ENCODE measurements around the gene NR6A1.

Gene NR6A1

DNA sequence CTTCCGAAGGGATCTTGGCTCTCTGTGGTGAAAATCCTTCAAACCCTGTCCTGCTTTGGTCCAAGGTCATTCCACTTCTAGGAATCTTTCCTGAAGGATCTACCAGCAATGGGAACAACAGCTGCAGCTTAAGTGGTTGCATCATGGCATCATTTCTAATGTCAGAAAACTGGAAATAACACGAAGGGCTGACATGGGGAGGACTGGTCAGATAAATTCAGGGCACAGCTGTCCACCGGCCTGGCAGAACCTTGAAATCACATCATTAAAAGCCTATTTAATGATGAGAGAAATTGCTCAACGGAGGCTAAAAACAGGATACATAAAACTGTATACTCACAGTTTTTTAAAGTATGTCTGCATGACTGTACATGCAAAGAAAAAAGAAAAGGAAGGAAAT, 34.1 kb upstream of the NR6A1 start:
- H3K36me3 ChIP-seq (ENCODE audit: control insufficient read depth, insufficient read depth, low read length) = no peaks in the 10 kb centered on the region

DNA sequence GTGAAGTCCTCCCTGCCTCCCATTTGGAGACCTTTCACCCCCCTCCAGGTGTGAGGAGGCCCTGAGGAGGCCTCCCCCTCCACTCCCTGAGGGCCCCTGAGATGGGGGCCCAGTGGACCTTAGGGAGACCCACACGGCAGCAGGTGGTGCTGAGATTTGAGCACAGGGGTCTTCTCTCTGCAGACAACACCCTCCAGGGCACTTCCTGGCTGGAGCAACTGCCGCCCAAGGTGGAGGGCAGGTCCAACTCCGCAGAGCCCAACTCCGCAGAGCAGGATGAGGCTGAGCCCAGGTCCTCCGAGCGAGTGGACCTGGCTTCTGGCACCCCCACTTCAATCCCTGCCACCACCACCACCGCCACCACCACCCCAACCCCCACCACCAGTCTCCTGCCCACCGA, 32.8 kb upstream of the NR6A1 start:
- no peaks in the 10 kb centered on the region for H3K36me3 ChIP-seq (ENCODE audit: control insufficient read depth, insufficient read depth, low read length)
- no peak overlapping the region for H3K9ac ChIP-seq (ENCODE audit: low read length)
- no peaks in the 10 kb centered on the region for H3K9me3 ChIP-seq (ENCODE audit: control insufficient read depth, low read length)
- no peaks in the 10 kb centered on the region for H3K4me1 ChIP-seq (ENCODE audit: control insufficient read depth, insufficient read depth, low read length)
- no peak overlapping the region for H3K4me3 ChIP-seq (ENCODE audit: low read length)
- no peaks in the 10 kb centered on the region for H3K27me3 ChIP-seq (ENCODE audit: control insufficient read depth, insufficient read depth, low read length)

More for the DNA sequence above, 34.1 kb upstream of the NR6A1 start:
- H3K9me3 ChIP-seq (ENCODE audit: control insufficient read depth, low read length) = no peaks in the 10 kb centered on the region
- H3K4me1 ChIP-seq (ENCODE audit: control insufficient read depth, insufficient read depth, low read length) = no peaks in the 10 kb centered on the region
- H3K4me3 ChIP-seq (ENCODE audit: low read length) = no peak overlapping the region
- H3K27me3 ChIP-seq (ENCODE audit: control insufficient read depth, insufficient read depth, low read length) = no peaks in the 10 kb centered on the region
- H3K9ac ChIP-seq (ENCODE audit: low read length) = no peak overlapping the region

DNA sequence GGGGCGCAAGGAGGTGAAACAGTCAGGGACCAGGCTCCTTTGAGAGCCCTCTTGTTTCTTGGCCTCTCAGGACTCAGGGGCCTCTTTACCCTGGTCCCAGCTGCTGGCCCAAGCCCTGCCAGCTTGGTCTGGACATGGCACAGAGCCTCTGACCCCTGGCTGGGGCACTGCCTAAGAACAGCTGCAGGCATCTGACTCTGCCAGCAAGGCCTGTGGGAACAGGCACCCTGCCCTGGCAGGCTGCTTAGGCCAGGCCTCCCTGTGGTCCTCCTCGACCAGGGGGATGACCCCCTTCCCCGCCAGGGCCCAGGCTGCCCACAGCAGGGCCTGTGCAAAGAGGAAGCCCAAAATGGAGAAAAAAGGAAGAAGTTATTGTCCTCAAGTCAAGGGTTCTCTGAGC, 31.3 kb upstream of the NR6A1 start:
- Histone ChIP-seq H3K4me1 (ENCODE audit: control insufficient read depth, insufficient read depth, low read length) (no peaks in the 10 kb centered on the region), H3K4me3 (ENCODE audit: low read length) (no peak overlapping the region)

DNA sequence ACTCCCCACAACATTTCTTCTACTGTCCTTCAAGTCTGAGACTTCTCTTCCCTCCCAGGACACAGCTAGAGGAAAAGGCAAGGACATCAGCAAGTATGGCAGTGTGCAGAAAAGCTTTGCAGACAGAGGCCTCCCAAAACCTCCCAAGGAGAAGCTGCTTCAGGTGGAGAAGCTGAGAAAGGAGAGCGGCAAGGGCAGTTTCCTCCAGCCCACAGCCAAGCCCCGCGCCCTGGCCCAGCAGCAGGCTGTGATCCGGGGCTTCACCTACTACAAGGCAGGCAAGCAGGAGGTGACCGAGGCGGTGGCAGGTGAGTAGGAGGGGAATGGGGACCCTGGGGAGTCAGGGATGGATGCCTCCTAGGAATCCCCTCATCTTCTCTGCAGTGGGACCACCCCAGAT, 30.2 kb upstream of the NR6A1 start:
- no peaks in the 10 kb centered on the region for H3K4me1 ChIP-seq (ENCODE audit: control insufficient read depth, insufficient read depth, low read length)
- H3K9ac ChIP-seq (ENCODE audit: low read length) = no peak overlapping the region
- peaks cover 5% of the 10 kb centered on the region for H3K27me3 ChIP-seq (ENCODE audit: control insufficient read depth, insufficient read depth, low read length)
- no peaks in the 10 kb centered on the region for H3K36me3 ChIP-seq (ENCODE audit: control insufficient read depth, insufficient read depth, low read length)
- no peak overlapping the region for H3K4me3 ChIP-seq (ENCODE audit: low read length)
- no peaks in the 10 kb centered on the region for H3K9me3 ChIP-seq (ENCODE audit: control insufficient read depth, low read length)

More for the DNA sequence above, 31.3 kb upstream of the NR6A1 start:
- Histone ChIP-seq H3K9me3 (ENCODE audit: control insufficient read depth, low read length) (no peaks in the 10 kb centered on the region), H3K9ac (ENCODE audit: low read length) (no peak overlapping the region), H3K27me3 (ENCODE audit: control insufficient read depth, insufficient read depth, low read length) (no peaks in the 10 kb centered on the region), H3K36me3 (ENCODE audit: control insufficient read depth, insufficient read depth, low read length) (no peaks in the 10 kb centered on the region)

DNA sequence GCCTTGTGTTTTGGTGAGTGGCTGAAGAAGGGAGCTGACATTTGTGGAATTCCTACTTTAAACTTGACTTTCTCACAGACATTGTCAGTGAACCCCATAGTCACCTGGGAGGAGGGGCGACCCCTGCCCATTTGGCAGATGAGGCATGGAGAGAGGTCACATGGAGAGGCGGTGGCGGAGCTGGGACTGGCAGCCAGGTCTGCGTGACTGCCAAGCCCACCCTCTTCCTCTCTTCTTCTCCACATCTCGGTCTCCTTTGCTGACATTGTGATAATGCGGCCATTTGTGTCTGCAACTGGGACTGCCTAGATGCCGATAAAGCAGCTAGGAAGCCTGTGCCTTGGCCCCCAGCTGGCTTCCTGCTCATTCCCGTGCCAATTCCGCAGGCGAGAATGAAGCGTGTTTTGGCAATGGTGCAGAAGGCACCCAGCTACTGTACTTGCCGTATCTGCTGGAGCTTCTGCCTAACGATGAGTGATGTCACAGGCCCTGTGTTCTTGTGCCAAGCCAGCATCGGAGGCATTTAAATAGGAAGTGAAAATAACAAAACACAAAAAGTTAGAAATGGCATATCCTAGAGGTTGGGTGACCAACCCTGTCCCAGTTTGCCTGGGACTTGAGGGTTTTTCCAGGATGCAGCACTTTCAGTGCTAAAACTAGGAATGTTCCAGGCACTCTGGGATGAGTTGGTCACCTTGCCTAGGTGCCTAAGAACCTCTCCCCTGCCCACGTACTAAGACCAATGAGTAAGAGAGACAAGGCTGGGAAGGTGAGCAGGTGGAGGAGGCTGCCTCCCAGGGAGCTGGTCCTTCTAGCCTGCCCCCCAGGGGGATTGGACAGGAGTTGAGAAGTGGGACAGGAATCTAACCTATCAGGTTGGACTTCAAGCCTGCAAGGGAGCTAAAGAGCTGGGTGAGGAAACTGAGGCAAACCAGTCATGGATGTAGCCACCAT, 29.5 kb upstream of the NR6A1 start:
- H3K27me3 ChIP-seq (ENCODE audit: control insufficient read depth, insufficient read depth, low read length) = peaks cover 9% of the 10 kb centered on the region
- H3K4me1 ChIP-seq (ENCODE audit: control insufficient read depth, insufficient read depth, low read length) = no peaks in the 10 kb centered on the region
- no peaks in the 10 kb centered on the region for H3K9me3 ChIP-seq (ENCODE audit: control insufficient read depth, low read length)
- no peak overlapping the region for H3K9ac ChIP-seq (ENCODE audit: low read length)
- H3K4me3 ChIP-seq (ENCODE audit: low read length) = no peak overlapping the region
- H3K36me3 ChIP-seq (ENCODE audit: control insufficient read depth, insufficient read depth, low read length) = no peaks in the 10 kb centered on the region

DNA sequence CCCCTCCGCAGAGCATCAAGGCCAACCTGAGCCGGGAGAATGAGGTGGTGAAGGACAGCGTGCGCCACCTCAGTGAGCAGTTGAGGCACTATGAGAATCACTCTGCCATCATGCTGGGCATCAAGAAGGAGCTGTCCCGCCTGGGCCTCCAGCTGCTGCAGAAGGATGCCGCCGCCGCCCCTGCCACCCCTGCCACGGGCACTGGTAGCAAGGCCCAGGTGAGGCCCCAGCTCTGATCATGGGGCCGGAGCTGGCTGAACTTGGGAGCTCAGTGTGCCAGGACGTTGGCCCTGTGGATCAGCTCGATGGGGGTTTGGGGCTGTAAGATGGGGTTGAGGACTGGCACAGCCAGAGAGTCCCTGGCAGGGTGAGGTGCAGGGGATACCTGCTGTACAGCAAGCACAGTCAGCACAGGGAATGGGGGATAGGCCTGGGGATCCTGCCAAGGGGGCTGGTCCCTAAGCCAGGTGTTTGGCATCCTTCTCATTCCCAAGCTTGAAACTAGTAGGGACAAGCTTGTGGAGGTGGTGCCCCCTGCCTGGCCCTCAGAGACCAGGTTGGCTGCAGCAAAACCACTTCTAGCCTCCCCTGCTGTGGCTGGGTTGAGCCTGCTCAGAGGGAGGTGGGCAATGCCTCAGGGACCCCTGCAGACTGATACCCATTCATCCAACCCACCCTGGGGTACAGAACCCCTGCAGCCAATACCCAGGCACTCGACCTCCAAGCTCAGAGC, 28.3 kb upstream of the NR6A1 start:
- no peak overlapping the region for H3K4me3 ChIP-seq (ENCODE audit: low read length)
- peaks cover 9% of the 10 kb centered on the region for H3K27me3 ChIP-seq (ENCODE audit: control insufficient read depth, insufficient read depth, low read length)
- no peaks in the 10 kb centered on the region for H3K9me3 ChIP-seq (ENCODE audit: control insufficient read depth, low read length)
- H3K4me1 ChIP-seq (ENCODE audit: control insufficient read depth, insufficient read depth, low read length) = no peaks in the 10 kb centered on the region
- H3K36me3 ChIP-seq (ENCODE audit: control insufficient read depth, insufficient read depth, low read length) = no peaks in the 10 kb centered on the region
- no peak overlapping the region for H3K9ac ChIP-seq (ENCODE audit: low read length)

DNA sequence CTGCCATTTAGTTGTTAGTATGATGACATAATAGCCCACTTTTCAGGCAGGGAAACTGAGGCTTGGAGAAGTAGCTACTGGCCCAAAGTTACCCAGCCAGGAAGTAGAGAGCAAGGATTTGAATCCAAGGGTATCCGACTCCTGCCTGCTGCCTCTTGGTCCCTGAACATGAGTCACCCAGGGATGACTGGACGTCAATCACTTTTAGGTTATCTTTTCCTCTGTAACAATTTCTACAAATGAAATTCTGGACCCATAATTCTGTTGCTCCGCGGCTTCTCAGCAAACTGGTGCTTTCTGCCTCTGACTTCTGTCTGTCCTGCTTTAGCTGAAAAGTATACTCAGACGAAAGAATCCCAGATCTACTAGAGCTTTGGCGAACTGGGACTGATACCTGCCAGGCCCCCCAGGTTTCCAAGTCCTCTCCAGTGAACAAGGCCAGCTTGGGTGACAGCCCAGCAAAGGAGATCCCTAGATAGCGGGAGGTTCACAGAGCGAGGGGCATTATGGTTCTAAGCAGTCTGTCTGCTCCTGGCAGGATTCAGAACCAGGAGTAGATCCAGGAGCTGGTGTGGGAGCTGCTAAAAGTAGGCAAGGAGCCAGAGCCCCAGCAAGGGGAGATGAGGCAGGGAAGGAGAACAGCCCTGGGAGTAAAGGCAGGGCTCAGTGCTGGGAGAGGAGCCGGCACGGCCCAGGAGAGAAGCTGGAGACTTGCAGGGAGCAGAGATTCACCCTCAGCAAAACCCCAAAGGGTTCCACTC, 26.4 kb upstream of the NR6A1 start:
- H3K4me3 ChIP-seq (ENCODE audit: low read length) = no peak overlapping the region
- peaks cover 9% of the 10 kb centered on the region for H3K27me3 ChIP-seq (ENCODE audit: control insufficient read depth, insufficient read depth, low read length)
- H3K36me3 ChIP-seq (ENCODE audit: control insufficient read depth, insufficient read depth, low read length) = no peaks in the 10 kb centered on the region
- H3K4me1 ChIP-seq (ENCODE audit: control insufficient read depth, insufficient read depth, low read length) = no peaks in the 10 kb centered on the region
- no peak overlapping the region for H3K9ac ChIP-seq (ENCODE audit: low read length)
- no peaks in the 10 kb centered on the region for H3K9me3 ChIP-seq (ENCODE audit: control insufficient read depth, low read length)

DNA sequence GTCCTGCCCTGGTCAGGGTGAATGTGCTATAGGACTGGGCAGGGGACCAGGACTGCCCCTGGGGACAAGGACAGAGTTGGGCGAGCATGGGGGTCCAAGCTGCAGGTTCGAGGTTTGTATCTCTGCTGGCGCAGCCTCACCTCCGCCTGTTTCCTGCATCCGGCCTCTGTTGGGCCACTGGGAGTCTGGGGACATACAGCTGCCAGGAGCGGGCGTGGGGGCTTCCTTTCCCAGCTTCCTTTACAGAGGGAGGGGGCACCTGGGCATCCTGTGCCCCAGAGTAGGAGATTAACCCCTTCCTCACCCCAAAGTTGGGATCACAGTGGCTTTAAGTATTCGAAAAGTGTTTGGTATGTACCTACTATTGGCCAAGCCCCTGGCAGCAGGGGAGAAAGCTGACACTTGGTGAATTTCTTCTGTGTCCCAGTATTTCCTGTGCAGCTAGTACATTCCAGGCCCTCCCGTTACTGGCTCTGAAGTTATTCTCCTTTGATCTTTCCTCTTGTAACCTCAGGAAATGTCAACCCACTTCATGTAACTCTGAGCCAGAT, 24.8 kb upstream of the NR6A1 start:
- Histone ChIP-seq H3K4me1 (ENCODE audit: control insufficient read depth, insufficient read depth, low read length) (no peaks in the 10 kb centered on the region), H3K36me3 (ENCODE audit: control insufficient read depth, insufficient read depth, low read length) (no peaks in the 10 kb centered on the region)

DNA sequence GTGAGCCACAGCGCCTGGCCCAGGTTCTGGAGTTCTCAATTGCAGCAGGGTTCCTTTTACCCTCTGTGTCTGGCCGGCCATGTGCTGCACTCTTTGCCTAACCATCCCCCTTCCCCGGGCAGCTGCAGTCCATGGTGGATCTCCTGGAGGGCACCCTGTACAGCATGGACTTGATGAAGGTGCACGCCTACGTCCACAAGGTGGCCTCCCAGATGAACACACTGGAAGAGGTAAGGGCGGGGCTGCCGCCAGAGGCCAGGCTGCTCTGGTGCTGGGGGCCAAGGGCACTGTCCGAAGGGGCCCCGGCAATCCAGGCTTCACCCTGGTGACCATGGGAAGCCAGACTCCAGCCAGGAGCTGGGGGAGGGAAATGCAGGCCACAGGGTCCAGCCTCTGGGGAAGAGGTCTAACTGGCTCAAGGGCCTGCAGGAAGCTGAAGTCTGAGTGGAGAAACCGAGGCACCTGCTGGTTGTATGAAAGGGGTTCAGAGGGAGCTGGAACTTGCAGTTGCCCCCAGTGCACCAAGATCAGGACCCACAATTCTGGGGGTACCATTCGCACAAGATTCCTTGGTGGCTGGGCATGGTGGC, 23.9 kb upstream of the NR6A1 start:
- H3K9ac ChIP-seq (ENCODE audit: low read length) = no peak overlapping the region
- H3K4me3 ChIP-seq (ENCODE audit: low read length) = no peak overlapping the region
- H3K36me3 ChIP-seq (ENCODE audit: control insufficient read depth, insufficient read depth, low read length) = no peaks in the 10 kb centered on the region
- no peaks in the 10 kb centered on the region for H3K9me3 ChIP-seq (ENCODE audit: control insufficient read depth, low read length)
- H3K27me3 ChIP-seq (ENCODE audit: control insufficient read depth, insufficient read depth, low read length) = peaks cover 9% of the 10 kb centered on the region
- H3K4me1 ChIP-seq (ENCODE audit: control insufficient read depth, insufficient read depth, low read length) = no peaks in the 10 kb centered on the region

More for the DNA sequence above, 24.8 kb upstream of the NR6A1 start:
- H3K4me3 ChIP-seq (ENCODE audit: low read length) = no peak overlapping the region
- no peak overlapping the region for H3K9ac ChIP-seq (ENCODE audit: low read length)
- H3K9me3 ChIP-seq (ENCODE audit: control insufficient read depth, low read length) = no peaks in the 10 kb centered on the region
- peaks cover 9% of the 10 kb centered on the region for H3K27me3 ChIP-seq (ENCODE audit: control insufficient read depth, insufficient read depth, low read length)

DNA sequence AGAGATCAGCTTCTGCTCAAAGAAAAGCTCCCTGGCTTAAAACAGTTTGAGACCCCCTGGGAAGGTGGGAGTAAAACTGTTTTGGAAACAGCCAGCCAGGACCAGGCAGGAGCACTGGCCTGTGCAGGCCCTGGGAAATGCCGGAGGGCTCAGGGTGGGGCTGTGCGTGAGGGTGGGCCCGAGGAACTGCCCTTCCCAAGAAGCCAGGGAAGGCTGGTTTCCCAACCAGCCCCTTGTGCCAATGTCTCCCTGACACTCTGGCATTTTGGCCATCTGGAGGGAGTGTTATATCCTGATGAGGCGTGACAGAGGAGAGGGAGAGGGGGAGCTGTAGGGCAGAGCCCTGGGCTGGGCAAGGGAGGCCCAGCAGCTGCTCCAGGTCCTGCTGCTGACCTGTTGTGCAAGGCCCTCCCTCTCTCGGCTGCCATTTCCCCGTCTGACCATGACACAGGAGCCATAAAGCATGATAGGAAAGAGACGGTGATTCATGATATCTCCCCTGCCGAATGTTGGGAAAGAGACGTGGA, 22.0 kb upstream of the NR6A1 start:
- H3K4me3 ChIP-seq (ENCODE audit: low read length) = no peak overlapping the region
- peaks cover 9% of the 10 kb centered on the region for H3K27me3 ChIP-seq (ENCODE audit: control insufficient read depth, insufficient read depth, low read length)
- H3K9me3 ChIP-seq (ENCODE audit: control insufficient read depth, low read length) = no peaks in the 10 kb centered on the region
- H3K9ac ChIP-seq (ENCODE audit: low read length) = no peak overlapping the region
- no peaks in the 10 kb centered on the region for H3K4me1 ChIP-seq (ENCODE audit: control insufficient read depth, insufficient read depth, low read length)
- H3K36me3 ChIP-seq (ENCODE audit: control insufficient read depth, insufficient read depth, low read length) = no peaks in the 10 kb centered on the region

DNA sequence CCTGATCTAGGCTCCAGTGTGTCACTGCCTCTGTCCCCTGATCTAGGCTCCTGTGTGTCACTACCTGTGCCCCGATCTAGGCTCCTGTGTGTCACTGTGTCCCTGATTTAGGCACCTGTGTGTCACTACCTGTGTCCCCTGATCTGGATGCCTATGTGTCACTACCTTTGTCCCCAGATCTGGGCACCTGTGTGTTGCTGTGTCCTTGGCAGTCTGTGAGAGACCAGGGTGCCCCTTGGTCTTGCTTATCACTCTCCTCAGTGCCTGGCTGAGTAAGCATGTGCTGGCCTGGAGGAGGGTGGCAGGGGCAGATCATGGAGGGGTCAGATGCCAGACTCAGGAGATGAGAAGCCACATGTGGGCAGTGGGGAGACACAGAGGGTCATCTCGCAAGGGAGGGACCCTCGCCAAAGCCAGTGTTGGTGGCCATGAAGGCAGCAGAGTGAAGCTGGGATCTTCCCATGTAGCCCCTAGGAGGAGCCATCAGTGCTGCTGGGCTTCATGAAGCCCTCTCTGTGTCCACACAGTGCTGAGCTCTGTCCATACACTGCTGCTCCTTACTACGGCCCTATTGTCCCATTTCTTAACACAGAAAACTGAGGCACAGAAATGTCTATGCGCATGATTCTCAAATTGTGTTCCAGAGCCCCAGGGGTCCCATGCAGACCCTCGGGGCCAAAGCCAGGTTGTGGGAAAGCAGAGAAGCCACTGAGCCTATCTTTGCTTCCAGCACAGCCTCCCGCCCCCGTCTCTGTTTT, 21.3 kb upstream of the NR6A1 start:
- Histone ChIP-seq H3K27me3 (ENCODE audit: control insufficient read depth, insufficient read depth, low read length) (peaks cover 9% of the 10 kb centered on the region), H3K4me1 (ENCODE audit: control insufficient read depth, insufficient read depth, low read length) (no peaks in the 10 kb centered on the region), H3K36me3 (ENCODE audit: control insufficient read depth, insufficient read depth, low read length) (no peaks in the 10 kb centered on the region), H3K9me3 (ENCODE audit: control insufficient read depth, low read length) (no peaks in the 10 kb centered on the region), H3K9ac (ENCODE audit: low read length) (no peak overlapping the region), H3K4me3 (ENCODE audit: low read length) (no peak overlapping the region)

Measured in mucosa of stomach (tissue), 1 donor.